IPS DF 4.7 (cell line): Measurements from ENCODE around the gene SRP54.
"Not testable (repeated sequence)": the region's sequence is repeated elsewhere in the genome, so short reads cannot be mapped to it uniquely, and the experiment has no call there.

Source experiments
- DNase-seq: peaks from one replicate; pipeline ENCODE4 v3.0.0-alpha.2; 2013; ENCODE audit warnings: low spot score; ENCODE audit errors: extremely low read depth

The SRP54 gene

DNA sequence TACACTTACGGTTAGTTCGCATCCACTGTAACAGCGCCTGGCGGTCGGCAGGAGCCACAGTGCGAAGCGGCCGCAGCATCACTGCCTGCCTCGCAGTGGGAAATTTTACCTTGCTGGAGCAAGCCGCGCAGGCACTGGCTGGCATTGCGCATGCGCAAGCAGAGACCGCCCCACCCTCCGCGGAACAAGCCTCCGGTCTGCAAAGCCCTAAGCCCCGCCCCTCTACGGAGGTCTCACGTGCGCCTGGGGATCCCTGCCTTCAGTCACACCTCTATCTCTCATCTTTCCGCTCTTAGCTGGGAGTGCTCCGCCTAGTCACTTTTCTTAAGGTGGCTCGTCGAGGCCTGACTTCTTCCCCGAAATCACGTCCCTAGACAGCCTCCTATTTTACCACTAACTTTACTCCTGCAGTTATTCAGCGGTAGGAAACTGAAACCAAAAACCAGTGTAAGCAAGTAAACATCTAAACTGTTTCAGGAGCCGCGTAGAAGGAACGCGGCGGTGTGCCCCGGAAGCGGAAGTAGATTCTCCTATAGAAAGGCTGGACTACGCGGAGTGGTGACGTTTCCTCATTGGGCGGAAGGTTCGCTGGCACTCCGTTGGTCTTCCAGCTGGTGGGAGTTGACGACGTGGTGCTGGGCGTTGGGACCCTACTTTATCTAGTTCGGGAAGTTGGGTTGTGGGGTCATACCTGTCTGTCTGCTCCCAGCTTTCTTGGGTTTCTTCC lies at the start of gene SRP54:
Gene SRP54 (plus strand): TSS at position 572 of the 727 bp plus-strand sequence. CDS start 13,718 bp downstream, outside the sequence.
- DNase-seq = peak; percentile 95

DNA sequence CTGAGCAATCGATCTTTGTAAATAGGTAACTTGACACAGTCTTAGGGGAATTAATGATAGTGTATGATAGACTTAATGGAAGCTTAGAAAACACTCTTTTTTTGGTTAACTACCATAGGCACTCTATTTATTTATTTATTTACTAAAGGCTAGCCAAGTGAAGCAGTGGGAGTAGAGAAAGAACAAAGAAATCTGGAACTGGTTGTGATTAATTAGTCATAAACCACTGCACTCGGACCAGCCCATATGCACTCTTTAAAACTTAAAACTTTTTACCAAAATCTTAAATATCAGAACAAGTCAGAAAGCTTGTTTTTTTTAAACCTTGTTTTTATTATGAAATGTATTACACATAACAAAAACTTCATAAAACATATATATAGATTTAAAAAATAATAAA lies 49.5 kb upstream of the SRP54 start:
- DNase-seq = no peak

DNA sequence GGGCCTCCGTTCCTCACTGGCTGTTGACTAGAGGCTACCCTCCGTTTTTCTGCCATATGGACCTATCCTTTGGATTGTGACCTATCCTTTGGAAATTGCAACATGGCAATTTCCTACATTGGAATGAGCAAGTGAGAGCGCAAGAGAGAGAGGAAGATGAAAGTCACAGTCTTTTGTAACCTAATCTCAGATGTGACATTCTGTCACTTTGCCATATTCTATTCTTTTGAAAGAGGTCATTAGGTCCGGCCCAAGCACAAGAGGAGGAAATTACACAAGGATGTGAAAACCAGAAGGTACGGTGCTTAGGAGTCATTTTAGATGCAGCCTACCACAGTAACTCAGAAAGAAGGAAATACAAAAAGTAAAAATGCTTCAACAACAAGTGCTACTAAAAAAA lies 47.3 kb upstream of the SRP54 start:
- no peak for DNase-seq

DNA sequence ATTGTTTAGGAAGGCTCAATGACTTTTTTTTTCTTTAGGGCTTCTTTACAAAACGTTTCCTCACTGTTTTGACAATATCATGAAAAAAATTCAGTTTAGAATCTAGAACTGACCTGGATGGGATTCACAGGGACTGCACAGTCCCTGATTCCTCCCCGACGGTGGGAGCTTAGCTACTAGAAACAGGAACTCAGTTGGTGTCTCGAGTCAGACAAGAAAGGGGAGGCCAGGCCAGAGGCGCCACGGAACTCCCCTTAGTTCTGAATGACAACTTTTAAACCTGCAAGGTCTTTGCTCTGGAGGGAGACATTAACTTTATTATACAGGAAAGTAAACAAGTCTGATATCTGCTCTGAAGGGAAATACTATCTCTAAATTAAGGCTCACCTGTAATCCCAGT lies 45.4 kb upstream of the SRP54 start:
- no peak for DNase-seq

DNA sequence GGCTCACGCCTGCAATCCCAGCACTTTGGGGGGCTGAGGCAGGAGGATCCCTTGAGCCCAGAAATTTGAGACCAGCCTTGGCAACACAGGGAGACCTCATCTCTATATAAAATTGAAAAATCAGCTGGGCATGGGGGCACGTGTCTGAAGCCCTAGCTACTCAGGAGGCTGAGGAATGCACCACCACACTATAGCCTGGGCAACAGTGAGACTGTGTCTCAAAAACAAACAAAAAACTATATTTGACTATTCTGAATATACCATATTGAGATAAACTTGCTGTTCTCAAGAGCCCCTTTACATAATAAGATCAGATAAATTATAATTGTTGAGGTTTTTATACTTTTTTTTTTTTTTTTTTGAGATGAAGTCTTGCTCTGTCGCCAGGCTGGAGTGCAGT lies 44.9 kb upstream of the SRP54 start:
- no peak for DNase-seq

DNA sequence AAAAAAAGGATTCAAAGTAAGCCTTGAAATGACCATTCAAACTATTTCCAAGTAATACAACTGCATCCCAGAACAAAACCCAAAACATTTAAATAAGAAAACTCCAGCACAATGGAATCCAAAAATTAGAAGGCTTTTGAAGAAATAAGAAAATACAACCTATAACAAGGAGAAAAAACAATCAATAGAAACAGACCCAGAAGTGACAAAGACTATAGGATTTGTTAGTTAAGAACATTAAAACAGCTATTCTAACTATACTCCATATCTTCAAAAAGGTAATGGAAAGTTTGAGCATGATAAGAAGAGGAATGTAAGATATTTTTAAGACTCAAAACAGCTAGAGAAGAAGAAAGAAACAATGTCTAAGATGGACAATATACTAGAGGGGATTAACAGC lies 39.3 kb upstream of the SRP54 start:
- DNase-seq = no peak

DNA sequence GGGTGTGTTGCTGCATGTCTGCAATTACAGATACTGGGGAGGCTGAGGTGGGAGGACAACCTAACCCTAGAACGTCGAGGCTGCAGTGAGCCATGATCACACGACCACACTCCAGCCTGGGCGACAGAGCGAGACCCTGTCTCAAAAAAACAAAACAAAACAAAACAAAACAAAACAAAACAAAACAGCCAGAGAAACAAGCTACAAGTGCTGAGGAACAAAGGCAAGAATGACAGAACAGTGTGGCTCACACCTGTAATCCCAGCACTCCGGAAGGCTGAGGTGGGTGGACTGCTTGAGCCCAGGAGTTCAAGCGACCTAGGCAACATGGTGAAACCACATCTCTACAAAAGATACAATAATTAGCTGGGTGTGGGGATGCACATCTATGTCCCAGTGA lies 38.0 kb upstream of the SRP54 start:
- no peak for DNase-seq

DNA sequence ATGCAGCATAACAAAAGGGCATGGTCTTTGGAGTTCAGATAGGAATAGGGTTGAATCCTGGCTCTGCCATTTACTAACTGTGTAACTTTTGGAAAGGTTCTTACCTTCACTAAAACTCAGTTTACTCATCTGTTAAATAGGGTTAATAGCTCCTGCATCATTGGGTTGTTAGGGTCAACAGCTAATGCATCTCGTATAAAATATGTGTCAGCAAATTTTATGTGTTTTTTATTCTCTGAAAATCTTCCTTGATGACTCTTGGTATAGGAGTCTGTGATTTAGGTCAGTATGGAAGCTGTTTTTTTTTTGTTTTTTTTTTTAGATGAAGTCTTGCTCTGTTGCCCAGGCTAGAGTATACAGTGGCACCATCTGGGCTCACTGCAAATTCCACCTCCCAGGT lies 36.1 kb upstream of the SRP54 start:
- DNase-seq = no peak

DNA sequence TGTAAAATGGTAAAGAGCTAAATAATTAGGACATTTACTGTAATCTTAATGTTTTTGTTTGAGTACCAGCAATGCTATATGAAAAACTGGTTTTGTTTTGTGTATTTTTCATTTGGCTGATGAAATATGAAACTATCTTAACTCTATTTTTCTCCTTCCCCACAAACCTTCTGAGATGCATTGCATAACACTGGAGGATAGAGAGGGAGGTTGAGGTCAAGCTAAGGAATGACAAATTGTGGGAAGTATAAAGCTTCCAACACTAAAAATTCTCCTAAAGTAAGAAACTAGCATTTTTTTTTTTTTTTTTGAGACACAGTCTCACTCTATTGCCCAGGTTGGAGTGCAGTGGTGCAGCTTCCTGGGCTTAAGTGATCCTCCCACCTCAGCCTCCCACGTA lies 31.5 kb upstream of the SRP54 start:
- no peak for DNase-seq

DNA sequence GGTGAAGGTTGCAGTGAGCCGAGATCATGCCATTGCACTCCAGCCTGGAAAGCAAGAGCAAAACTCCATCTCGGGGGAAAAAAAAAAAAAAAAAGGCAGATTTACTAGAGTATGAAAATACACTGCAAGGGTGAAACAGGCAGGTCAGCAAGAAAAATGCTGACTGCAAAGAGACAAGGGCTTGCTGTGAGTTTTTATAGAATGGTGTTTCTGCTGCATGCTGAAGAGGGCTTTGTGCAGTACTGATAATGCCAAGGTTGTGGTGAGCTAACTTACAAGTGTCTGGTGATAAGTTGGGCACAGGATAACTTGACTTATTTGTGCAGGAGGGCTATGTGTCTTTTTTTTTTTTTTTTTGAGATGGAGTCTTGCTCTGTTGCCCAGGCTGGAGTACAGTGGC lies 25.9 kb upstream of the SRP54 start:
- DNase-seq = no peak

DNA sequence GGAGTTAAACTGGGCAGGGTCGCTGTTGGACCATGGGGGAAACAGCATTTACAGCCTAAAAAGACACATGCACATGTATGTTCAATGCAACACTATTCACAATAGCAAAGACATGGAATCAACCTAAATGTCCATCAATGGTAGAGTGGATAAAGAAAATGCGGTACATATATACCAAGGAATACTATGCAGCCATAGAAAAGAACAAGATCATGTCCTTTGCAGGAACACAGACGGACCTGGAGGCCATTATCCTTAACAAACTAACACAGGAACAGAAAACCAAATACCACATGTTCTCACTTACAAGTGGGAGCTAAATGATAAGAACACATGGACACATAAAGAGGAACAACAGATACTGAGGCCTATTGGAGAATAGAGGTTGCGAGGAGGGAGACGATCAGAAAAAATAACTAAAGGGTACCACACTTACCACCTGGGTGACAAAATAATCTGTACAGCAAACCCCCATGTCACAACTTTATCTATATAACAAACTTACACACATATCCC lies 25.0 kb upstream of the SRP54 start:
- DNase-seq = no peak

DNA sequence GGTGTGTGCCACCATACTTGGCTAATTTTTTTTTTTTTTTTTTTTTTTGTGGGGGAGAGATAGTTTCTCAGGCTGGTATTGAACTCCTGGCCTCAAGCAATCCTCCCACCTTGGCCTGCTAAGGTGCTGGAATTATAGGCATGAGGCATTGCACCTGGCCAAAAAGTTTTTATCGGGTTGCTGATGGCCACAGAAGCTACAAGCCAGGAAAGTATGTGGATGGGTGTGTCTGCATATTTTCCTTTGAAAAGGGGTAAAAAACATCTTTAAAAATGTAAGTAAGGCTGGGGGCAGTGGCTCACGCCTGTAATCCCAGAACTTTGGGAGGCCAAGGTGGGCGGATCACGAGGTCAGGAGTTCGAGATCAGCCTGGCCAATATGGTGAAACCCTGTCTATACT lies 20.7 kb upstream of the SRP54 start:
- DNase-seq = not testable (repeated sequence)

DNA sequence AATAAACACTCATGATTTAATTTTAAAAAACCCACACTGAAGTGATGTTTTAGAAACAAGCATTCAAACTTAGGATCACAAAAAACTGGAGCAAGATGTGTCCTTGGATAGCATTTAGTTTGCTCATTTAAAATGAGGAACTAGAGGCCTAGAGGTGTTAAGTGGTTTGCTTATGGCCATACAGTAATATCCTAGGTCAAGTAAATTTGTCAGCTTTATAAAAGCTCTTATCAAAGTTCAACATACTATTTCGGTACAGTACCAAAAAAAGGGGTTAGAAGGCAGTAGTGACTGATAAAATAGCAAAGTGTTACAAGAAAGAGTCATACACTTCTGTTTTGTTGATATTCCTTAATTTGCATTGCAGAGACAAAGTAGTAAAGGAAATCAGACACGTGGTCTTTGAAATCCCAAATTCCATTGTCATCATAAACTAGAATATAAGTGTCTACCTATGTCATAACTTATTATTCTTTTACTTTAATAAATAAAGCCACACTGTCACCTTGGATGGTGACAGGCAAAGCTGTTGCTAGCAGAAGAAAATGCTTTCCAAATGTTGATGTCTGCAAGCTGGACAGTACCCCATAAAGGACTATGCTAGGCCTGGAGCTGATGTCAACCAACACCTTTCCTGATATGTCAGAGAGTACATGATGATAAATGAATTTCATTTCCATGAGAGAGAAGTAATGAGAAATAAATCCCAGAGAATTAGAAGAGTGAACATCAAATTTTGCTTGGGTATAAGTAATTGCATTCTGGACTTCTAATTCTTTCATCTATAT lies 17.6 kb upstream of the SRP54 start:
- no peak for DNase-seq

DNA sequence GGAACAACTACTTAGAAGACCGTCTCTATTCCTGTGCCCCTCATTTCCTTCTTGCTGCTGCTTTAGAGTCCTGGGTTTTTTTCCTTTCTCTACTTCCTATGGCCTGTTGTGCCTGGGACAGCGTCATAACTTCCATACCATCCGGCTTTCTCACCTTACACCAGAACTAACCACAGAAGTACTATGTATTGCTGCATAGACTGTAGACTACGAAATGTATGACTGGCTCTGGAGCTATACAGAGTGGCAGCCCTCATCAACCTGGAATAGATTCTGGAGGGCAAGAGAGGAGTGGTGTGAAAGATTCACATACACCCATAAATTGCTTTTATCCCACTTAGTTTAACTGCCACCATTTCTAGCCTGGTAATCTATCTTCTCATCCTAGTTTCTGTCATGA lies 16.9 kb upstream of the SRP54 start:
- DNase-seq = no peak

DNA sequence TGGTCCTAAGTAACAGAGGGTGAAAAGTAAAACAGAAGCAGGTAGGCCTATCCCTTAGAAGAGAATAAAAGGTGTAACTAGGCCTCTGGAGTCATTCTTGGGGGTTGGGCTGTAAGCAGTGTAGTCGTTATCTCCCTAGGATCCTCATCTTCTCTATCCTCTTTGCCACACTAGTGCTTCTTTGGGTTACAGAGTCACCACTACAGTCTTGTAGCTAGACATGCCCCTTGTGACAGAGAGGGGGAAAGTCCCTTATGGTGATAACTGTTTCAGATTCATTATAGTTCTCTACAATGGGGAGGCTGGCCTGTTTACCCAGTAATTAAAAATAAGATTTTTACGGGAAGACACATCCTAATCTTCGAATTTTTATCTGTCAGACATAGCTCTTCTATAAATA lies 16.4 kb upstream of the SRP54 start:
- DNase-seq = no peak

DNA sequence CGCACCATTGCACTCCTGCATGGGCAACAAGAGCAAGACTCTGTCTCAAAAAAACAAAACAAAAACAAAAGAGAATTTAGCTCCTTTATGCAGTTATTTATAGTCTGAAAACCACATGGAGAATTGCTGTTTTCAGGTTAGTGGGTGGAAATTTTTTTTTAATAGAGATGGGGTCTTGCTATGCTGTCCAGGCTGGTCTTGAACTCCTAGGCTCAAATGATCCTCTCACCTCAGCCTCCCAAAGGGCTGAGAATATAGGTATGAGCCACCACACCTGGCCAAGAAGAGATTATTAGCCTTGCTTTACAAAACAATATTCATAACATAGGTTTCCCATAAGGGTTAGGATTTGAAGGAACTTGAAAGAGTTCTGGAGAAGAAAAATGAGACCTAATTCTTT lies 12.1 kb upstream of the SRP54 start:
- no peak for DNase-seq

DNA sequence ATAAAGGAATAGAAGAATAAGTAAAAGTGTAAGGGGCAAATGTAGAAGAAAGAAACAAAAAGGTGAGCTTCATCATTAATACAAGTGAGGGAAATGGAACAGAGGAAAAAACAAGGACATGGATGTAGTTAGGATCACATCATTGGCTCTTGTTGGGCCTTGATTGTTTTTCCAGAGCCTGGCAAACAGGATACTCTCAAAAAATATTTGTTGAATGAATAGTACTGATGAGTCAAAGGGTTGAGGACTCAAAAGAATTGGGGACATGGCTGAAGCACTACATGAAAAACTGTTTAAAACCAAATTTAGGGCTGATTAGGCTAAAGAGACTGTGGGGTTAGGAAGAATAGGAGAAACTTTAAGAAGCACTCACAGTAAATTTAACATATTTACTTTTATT lies 11.4 kb upstream of the SRP54 start:
- no peak for DNase-seq

DNA sequence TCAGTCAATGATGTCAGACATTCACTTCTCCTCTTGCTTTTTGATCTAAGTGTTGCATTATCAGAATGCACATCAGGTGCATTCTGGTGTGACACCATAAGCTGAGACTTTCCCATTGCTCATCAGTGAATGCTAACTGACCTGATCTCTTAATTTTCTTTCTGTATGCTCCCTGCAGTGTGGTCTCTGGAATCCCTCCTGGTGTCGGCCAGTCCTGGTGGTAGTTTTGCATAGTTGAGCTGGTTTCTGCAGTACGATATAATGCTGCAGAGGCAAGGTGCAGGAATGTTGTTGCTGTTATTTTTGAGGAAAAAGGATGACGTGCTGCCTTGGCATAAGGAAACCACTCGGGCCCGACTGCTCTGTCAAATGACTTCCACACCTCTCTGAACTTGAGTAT lies 11.0 kb upstream of the SRP54 start:
- DNase-seq = no peak

DNA sequence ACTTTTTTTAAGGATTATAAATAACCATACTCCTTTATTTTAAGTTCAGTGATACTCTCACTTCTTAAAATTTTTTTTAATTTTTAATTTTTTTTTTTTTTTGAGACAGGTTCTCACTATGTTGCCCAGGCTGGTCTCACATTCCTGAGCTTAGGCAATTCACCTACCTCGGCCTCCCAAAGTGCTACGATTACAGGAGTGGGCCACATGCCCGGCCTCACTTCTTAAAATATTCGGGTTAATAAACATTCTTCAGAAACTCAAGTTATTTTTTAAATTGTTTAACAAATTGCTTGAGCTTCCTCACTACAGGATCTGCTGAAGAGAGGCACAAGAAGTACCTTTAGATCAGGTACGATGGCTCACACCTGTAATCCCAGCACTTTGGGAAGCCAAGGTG lies 4.3 kb upstream of the SRP54 start:
- DNase-seq = no peak

DNA sequence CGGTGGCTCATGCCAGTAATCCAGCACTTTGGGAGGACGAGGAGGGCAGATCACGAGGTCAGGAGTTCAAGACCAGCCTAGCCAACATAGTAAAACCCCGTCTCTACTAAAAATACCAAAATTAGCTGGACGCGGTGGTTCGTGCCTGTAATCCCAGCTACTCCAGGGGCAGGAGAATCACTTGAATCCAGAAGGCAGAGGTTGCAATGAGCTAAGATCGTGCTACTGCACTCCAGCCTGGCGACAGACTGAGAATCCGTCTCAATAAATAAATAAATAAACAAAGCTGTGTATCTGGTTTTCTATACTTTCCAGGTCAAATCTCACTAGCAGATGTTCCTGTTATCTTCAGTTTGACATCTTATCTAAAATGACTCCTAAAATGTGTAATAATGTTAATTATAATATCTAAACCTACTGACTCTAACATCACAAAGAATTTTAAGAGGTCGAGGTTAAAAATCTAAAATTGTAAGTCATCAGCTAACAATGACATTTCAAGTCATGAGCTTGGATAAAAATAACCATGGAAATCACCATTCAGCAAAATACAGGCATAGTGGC lies 2.4 kb upstream of the SRP54 start:
- no peak for DNase-seq

DNA sequence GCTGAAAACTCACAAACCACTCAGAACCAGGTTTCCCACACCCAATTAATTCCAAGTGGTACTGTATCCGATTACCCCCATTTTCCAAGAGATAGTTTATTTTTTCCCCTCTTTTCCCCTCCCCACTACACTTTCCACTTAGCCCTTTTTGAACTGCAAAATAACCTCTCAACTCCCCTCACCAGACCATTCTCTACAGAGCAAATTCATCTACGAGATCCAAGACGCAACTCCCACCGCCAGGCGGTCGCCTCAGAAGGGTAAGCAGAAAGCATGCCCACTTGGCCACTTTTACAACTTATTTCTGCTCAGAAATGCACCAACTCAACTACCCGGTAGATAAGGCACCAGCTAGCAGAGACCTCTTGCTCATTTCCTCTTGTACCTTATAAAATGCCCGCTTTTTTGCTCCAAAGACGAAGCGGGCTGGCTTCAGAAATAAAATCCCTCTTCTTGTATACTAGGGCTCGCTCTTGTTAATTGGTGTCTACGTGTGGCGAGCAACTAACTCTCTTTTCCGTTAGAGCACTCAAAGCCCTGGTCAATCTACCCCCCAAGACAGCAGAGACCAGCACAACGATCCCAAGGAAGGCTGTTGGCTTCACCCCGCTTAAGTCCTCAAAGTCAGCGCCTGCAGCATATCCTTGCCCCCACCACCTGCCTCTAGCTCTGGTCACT lies 910 bp upstream of the SRP54 start:
- DNase-seq = no peak
